ENCODE measurements around the gene SST.

SST gene
- 0 reads per million in 4 experiments for total RNA-seq

DNA sequence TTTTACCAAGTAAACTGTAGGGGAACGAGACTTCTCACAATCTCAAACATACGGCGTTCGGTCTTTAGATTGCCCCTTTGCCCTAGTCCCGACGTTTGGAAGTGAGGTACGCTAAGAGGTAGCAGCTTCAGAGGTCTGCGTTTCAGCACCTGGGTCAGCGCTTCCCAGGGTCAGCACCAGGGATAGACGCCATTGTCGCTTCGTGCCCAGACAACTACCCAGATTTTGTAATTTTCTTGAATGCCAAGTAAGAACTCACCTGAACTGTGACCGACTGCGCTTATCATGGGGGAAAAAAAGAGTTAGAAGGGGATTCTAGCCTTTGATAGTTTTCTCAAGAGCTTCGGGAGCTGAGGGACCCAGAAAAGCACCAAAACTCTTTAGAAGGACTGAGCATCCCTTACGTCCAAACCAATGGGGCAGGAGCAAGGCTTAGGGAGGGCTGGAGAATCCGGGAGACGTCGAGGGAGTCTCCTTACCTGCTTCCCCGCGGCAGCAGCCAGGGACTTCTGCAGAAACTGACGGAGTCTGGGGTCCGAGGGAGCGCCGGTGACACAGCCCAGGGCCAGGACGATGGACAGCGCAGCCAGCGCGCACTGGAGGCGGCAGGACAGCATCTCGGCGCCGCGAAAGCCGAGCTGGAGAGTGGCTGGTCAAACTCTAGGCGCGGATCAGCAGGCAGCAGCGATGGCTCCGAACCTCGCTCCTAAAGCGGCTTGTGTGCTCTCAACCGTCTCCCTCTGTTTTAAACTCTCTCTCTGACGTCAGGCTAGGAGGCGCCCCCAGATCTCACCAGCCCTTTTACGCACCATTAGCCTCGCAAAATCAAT lies at the start of gene SST:
TSS of gene SST (minus strand) at position 720 of the 830 bp plus-strand sequence. CDS start at position 617, 103 bp downstream.
- DNase-seq = no peak

DNA sequence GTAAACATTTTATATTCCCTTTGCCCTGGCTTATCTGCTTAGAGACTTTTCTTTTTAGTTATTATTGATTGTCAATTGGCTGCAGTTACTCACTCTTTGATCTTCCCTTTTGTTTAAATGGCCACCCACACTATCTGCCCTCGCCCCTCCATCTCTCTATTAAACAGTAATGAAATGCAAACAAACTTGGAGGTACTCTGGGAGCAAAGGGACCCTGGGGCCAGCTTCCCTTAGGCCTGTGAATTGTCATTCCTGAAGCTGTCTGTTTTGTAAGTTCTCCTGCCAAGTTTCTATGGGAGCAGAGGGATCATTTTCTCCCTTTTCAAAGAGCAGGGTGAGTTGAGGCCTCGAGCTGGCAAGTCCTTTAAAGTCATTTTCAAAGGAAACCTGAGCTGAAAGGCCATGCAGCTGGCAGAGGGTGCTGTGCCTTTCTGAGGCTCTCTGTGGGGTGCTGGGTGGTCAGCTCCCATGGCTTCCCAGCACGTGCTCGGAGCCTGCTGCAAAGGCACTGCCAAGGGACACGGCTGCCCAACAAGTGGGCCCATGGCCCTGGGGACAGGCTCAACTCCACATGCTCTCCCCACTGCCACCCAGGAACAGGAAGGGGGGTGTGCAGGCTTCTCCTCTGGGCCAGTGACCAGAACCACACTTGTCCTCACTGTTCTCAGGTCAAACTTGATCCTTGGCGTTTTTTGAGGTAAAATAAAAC lies 49.6 kb upstream of the SST start:
- no peak for DNase-seq

DNA sequence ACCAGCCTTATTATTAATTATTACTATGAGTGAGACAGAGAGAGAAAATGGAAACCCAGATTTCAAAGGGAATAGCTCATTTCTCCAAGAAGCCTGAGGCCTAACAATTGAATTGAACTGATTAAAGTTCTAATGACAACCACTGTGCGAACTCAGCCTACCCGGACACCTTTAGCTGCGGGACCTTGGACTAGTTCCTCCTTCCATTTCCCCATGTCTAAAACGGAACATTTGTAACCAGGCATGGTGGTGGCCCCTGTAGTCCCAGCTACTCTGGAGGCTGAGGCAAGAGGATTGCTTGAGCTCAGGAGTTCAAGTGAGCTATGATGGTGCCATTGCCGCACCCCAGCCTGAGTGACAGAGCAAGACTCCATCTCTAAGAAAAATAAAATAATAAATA lies 48.6 kb upstream of the SST start:
- DNase-seq = no peak

DNA sequence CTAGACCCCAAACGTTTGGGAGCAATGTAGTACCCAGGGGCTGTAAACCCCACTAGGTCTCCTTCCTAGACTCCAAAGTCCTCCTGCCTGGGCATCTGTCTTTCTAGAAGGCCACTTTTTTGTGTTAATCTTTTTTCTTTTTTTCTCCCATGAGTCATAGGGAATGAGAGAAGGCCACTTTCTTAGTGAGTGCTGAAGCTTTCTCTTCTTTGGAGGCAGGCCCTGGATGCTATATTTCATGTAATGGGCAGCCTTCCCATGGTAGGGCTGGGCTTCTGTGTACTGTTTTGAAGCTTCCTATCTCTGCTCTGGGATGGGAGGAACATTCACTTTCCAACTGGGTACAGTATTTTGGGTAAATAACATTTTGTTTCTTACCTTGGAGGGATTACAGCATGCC lies 47.4 kb upstream of the SST start:
- no peak for DNase-seq

DNA sequence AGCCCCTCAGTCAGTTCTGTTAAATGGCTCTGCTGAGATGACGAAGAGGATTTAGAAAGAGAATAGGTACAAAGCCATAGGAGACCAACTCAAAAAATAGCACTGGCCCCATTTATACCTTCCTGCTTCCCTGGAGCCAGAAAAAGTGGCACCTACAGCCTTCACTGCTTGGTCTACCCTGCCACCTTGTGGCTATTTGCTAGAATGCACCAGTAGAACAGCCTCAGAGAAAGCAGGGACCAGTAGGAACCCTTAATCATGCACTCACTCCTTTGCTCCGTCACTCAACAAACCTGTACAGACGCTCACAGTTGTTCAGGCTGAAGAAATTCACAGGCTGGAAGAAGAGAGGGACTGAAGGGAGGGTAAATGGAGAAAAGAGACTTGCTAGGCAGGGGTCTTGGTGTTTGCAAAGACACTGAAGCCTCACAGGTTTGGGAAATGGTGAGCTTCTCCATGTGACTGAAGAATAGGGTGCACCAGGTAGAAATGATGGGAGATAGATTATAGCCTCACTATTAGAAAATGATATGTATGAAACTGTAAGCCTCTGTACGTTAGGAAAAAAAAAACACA lies 44.3 kb upstream of the SST start:
- DNase-seq = peak; percentile 44

DNA sequence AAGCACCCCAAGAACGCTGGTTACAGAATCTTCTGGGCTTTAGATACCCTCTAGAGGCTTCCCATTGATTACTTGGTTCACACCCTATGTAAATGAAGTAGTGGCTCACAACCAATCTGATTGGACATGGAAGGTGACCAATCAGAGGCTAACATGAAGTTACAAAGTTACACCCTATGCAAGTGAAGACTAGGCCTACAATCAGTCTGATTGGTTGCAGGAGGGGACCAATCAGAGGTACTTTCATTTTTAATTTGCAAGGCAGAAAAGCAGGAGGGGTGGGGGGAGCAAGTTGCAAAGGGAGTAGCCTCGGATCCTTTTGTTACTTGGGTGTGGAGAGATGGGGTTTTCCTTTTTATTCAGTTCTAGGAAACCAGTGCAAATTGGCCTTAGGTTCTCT lies 43.3 kb upstream of the SST start:
- DNase-seq = no peak

DNA sequence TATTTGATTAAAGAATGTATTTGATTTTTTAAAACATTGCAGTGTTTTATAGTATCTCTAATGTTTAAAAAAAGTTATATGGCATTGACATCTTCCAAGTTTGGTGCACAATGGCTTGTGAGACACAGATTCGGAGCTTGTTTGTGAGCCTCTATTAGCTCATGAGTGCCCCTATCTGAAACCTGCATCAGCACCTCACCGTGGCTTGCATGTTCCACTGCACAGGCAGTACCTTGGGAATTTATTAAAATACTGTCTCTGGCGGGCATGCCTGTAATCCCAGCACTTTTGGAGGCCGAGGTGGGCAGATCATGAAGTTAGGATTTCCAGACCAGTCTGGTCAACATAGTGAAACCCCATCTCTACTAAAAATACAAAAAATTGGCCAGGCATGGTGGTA lies 39.0 kb upstream of the SST start:
- DNase-seq = no peak

DNA sequence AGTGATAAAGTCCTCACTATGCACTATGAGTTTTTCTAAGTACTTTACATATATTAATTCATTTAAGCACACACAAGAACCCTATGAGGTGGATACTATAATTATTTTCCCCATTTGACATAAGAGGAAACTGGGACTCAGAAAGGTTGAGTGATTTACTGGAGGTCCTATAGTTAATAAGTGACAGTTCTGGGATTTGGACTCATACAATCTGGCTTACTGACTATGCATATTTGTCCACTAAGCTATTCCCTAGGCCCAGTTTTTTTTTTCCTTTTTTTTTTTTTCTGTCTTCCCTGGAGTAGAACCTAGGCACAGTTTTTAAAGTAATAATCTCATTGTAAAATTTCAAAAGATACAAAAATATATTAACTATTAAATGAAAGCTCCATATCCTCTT lies 38.5 kb upstream of the SST start:
- DNase-seq = no peak

DNA sequence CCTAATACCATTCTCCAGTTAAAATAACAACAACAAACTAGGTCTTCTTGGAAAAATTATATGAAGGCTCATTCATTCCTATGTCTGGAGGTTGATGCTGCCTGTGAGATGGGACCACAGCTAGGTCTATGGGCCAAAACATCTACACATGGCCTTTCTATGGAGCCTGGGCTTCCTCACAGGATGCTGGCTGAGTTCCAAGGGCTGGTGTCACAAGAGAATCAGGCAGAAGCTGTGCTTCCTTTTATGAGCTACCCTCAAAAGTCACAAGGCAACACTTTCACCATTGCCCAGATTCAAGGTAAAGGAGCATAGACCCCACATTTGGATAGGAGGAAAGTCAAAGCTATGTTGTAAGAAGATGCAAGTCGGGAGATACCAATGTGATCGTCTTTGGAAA lies 36.8 kb upstream of the SST start:
- DNase-seq = no peak

DNA sequence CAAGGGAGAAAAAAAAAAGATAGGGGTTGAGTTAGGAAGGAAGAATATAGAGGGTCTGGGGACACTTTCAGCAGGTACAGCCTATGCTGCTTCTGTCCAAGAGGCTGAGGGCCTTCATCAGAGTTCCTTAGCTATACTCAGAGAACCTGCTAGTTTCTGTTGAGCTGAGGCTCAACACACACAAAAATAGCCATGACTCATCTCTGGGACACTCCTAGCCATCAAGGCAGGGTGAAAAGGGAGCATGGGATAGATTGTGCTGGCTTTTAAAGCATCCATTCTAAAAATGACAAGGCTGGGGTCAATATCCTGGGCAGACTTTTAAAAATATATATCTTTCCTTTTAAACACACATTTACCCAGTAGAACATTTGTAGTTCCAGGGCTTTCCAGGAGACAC lies 35.0 kb upstream of the SST start:
- DNase-seq = no peak

DNA sequence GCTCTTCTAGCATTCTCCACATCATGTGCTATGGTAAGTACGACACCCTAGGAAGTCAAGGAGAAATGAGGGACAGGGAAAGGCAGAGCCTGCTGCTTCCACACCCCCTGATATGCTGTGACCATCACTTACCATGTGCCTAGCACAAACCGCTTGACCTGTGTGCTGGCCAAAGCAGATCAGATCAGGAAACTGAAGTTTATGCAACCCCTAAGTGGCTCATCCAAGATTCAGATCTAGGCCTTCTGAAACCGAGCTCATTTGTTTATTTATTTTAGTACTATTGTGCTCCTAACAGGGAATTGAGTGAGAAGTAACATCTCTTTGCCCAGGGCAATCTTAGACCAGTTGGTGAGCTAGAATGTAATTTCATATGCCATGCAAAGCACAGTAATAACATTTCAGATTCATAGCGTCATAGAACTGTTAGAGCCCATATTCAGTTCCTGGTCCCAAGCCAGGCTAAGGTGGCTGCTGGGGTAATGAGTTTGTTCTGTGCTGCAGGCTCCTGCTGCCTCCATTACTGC lies 32.4 kb upstream of the SST start, which contains the start of gene RTP2:
TSS of gene RTP2 (minus strand) at position 51 of the 527 bp plus-strand sequence. CDS start 429 bp downstream, outside the sequence.
- DNase-seq = no peak

DNA sequence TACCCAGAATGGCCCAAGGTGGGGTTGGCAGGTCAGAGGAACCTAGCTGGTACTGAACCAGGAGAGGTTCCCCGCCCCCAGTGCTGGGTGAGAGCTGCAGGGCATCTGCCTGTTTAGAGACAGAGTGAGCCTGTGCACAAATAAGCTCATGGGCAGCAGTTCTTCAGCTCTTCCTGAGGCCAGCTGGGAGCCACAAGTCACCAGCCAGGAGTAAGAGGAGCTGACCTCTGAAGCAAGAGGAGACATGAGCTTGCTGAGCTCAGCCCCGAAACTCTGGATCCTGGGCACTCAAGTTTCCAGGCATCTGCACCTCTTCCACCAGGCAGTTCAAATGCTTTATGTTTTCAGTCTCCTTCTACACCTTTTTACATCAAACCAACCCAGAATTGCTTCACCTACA lies 30.1 kb upstream of the SST start:
- no peak for DNase-seq

DNA sequence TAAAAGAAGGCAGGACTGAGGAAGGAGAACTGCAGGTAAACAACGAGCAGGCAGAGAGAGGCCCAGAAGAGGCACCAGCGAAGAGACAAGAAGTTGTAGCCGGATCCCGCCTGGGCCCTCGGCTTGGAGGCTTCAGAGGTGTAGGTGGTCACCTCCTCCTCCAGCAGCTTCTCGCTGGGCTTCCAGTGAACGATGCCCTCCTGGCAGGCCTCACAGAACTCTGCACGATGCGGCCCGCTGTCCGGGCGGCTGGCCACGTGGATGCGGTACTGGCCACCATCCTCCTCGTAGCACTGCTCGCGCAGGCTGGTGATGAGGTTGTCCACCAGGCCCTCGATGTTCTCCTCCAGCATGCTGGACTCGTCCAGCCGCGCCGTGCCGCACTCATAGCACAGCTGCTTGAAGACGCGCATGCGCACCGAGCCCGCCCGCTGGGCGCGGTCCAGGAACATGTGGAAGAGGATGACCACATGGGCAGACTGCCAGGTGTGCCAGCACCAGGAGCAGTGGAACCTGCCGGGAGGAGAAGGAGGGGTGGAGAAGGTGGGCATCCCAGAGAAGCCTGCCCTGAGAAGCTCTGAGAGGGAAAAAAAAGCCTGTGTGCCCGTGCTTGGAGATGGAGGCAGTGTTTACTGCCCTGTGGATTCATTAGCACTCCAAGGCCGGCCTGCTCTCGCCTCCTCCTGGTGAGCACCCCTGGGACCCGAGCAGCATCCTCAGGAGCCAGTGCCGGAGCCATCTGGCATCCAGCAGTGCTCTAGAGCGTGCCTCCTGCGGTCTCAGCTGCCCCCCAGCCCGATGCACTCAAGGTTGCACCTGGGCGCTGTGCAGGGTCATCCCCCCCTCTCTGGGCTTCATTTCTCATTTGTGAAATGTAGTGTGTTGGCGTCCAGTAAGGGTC lies 28.6 kb upstream of the SST start:
- DNase-seq = no peak

DNA sequence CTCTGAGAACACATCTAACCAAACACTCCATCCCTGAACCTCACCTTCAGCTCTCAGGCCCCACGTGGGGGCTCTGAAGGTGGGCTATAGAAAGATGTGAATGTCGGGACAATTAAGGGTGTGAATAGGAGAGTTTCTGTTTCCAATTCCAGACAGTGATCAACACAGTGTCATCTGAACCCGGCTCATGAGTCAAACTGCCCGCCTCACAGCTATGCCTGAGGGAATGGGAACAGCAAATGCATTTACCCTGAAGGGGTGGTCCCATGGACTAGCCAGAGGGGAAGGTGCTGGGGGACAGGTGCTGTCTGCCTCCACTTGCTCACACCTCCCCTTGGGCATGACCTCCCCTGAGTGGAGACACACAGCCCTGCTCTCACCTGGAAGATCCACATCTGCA lies 25.8 kb upstream of the SST start:
- no peak for DNase-seq

DNA sequence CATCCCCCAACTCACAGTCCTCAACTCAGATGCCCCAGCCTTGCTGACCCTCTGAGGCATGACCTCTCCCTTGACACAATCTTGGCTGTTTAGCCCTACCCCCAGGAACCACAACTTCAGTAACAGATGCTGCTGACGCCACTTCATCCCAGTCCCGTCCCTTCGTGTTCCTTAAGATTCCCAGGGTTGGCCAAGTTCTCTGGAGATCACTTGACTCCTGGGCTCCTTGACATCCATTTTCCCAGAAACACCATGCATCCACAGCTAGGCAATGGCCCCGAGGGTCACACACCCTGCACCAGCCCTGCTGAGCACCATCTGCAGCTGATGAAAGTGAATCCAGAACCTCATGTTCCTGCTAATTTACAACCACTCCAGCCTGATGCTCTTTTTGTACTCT lies 25.3 kb upstream of the SST start:
- no peak for DNase-seq

DNA sequence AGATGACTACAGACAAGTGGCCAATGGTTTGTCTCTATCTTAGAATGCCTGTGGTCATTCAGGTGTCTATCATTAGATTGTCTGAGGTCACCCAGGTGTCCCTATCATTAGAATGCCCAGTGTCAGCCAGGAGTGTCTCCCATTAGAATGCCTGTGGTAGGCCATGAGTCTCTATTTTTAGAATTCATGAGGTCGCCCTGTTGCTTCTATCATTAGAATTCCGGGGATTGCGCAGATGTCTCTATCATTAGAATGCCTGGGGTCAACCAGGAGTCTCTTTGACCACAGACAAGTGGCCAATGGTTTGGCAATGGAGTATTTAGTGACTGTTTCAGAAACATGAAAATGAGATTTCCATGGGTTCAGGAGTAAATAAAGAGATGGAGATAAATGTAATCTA lies 24.6 kb upstream of the SST start:
- DNase-seq = no peak

DNA sequence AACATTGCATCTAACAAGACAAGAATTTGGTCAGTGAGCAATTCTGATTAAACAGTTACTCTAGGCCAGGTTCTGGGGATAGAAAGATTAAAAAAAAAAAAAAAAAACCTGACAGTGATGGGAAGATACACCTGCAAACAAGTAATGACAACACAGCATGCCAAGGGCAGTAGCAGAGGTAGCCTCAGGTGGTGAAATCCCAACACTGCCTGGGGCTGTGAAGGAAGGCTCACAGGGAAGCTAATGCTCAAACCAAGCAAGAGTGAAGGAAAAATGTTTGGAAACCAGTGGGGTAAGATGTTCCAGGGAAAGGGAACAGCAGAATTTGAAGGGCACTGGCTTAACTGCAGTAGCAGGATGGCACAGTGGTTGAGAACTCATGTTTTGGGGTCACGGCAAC lies 23.2 kb upstream of the SST start:
- no peak for DNase-seq

DNA sequence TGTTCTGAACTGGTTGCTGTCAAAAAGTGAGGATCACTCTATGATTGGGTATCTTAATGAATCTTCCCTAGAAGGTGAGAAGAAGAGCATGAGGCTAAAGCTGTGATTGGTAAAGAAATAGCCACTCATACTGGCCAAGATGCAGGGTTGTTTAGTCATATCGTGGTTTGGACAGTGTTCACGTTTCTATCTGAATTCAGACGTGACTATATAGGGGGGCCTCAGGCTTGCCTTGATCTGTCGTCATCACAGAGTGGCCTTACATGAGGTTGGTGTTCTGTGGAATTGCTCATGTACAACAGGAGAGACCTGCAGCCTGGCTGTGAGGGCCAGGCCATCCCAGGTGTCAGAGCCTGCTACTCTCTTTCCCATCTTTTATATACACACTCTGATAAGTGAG lies 19.8 kb upstream of the SST start:
- no peak for DNase-seq

DNA sequence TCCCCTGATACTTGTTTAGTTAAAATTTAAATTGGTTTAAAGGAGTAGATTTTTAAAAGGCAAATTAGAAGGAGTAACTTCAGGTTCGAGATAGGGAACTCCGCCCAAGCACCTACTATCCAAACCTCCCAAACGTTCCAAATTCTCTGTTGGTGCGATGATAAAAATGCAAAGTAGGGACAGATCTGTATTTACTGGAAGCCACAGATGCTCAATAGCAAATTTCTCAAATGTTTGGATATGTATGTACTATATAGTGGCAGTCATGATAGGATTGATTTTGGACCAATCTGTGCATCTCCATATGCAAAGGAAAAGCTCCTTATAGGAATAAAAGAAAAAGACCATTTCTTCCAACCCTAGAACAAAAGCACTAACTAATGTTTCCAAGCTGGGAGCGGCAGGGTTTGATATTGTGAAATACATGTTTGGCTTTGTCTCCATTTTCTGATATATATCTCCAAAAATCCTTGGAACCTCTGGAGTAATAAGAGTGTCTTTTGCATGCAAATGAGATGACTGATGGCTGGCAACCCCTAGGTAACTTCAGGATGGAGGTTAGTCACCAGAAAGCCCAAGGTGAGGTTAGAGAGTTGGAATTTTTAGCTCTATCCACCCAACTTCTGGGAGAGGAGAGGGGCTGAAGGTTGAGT lies 16.6 kb upstream of the SST start:
- no peak for DNase-seq

DNA sequence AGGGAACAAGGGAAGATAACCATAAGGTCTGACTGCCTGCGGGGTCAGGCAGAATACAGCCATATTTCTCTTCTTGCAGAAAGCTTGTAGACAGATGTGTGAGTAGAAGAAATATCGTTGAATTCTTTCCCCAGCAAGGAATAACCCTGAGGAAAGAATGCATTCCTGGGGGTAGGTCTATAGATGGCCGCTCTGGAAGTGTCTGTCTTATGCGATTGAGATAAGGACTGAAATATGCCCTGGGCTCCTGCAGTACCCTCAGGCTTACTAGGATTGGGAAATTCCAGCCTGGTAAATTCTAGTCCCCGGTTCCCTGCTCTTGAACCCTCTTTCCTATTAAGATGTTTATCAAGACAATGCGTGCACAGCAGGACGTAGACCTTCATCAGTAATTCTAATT lies 15.8 kb upstream of the SST start:
- no peak for DNase-seq

DNA sequence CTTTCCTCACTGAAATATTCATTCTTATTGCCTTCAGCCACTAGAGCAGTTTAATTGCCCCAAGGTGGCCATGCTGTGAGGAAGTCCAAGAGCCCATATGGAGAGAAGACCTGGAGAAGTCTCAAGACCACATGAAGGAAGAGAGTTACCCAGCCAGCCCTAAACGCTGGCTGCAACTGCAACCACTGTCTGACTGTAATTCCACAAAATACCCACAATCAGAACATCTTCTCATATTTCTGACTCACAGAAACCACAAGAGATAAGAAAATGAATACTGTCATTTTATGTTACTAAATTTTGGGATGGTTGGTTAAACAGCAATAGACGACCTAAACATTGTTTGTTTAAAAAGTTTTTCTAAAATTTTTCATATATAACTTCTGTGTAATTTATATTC lies 14.7 kb upstream of the SST start:
- DNase-seq = no peak

DNA sequence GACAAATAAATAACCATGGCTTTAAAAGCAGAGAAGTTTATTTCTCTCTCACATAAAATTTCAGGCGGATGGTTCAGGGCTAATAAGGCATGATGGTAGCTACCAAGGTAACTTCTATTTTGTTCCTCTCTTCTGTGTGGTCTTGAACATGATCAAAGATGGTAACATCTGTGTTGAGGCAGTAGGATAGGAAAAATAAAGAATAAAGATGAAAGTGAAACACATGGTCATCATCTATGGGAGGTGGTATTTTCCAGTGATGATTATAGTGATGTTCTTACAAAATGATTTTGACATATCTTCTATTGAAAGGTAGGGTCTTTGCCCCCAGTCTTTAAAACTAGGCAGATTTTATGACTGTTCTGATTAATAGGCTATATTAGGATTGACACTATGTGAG lies 14.2 kb upstream of the SST start:
- no peak for DNase-seq

Data from effector CD8-positive, alpha-beta T cell (primary cell).